ENCODE data around the gene SAP30. TPM values are rescaled to one million over a fixed set of nuclear protein-coding genes. Genes with fewer than 3 reads are reported as not detected.
A peak's percentile ranks its signal among the peaks of the same experiment; 100 is the strongest.

SAP30 gene
- total RNA-seq, 2 donors from 2014 or later: 25.4 to 27.3 TPM

DNA sequence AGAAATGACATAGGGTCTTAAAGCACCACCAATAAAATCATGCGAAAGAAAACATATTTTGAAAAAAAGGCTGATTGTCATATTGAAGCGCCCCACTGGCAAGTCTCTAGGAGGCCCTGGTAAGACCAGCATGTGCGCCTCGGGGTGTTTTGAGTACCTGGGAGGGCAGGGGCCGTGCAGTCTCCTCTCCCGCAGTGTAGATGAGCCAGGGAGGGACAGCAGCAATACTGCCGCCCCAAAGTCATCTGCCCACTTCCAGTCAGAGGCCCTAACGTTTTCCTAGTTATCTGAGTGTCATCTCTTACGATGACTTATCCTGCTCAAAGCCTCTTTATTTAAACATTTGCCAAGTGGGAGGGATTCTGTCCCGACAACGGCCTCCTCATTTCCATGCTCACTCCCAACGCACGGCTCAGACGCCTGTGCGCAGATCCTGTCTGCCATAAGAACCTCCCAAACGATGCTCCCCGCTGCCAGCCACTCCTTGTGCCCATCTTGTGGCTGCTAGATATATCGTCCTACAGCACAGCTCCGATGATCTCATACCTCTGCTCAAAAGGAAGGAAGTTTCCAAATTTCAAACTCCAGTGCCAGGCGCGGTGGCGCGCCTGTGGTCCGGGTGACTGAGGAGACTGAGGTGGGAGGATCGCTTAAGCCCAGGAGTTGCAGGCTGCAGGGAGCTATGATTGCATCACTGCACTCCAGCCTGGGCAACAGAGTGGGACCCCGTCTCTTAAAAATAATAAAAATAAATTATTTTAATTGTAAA lies 45.3 kb downstream of the SAP30 start:
- H3K36me3 ChIP-seq: no peaks in the 10 kb centered on the region
- no peaks in the 10 kb centered on the region for H3K27me3 ChIP-seq
- peak; percentile 81 for DNase-seq (ENCODE audit: low spot score)
- TF ChIP-seq, protein P1, sequence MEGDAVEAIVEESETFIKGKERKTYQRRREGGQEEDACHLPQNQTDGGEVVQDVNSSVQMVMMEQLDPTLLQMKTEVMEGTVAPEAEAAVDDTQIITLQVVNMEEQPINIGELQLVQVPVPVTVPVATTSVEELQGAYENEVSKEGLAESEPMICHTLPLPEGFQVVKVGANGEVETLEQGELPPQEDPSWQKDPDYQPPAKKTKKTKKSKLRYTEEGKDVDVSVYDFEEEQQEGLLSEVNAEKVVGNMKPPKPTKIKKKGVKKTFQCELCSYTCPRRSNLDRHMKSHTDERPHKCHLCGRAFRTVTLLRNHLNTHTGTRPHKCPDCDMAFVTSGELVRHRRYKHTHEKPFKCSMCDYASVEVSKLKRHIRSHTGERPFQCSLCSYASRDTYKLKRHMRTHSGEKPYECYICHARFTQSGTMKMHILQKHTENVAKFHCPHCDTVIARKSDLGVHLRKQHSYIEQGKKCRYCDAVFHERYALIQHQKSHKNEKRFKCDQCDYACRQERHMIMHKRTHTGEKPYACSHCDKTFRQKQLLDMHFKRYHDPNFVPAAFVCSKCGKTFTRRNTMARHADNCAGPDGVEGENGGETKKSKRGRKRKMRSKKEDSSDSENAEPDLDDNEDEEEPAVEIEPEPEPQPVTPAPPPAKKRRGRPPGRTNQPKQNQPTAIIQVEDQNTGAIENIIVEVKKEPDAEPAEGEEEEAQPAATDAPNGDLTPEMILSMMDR (IDR thresholded peaks at IDR 0.05): no peak
- no peaks in the 10 kb centered on the region for H3K9me3 ChIP-seq
- H3K4me1 ChIP-seq: peaks cover 0 to 2% of the 10 kb centered on the region in 2 donors
- H3K4me3 ChIP-seq: no peak overlapping the region
- H3K27ac ChIP-seq: peak overlapping the region; percentile 10 to 48

DNA sequence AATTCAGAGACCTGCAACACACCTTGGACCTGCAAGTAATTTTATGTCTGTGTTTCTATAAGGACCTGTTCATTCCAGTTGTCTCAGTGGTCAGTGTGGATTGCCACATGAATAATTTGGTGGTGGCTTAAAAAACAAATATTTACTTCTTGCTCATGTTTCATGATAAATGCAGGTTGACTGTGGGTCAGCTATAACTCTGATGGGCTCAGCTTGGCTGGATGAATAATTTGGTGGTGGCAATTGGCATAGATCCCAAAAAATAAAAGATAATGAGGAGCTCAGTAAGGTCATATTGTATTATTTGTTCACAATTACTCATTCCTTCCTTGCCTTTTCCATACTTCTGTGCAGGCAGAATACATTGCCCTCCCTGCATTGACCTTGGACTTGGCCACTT lies 47.1 kb downstream of the SAP30 start:
- no peaks in the 10 kb centered on the region for H3K27me3 ChIP-seq
- no peak overlapping the region for H3K4me3 ChIP-seq
- TF ChIP-seq, protein P1 (IDR thresholded peaks at IDR 0.05): no peak
- DNase-seq (ENCODE audit: low spot score): no peak
- H3K4me1 ChIP-seq: no peaks in the 10 kb centered on the region
- no peaks in the 10 kb centered on the region for H3K36me3 ChIP-seq
- no peak overlapping the region for H3K27ac ChIP-seq
- no peaks in the 10 kb centered on the region for H3K9me3 ChIP-seq

DNA sequence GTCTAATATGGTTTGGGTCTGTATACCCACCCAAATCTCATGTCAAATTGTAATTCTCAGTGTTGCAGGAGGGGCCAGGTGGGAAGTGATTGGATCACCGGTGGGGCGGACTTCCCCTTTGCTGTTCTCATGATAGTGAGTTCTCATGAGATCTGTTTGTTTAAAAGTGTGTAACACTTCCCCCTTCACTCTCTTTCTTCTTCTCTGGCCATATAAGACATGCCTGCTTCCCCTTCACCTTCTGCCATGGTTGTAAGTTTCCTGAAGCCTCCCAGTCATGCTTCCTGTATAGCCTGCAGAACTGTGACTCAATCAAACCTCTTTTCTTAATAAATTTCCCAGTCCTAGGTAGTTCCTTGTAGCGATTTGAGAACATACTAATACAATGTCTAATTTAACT lies 47.9 kb downstream of the SAP30 start:
- H3K27me3 ChIP-seq: no peaks in the 10 kb centered on the region
- H3K4me3 ChIP-seq: no peak overlapping the region
- H3K4me1 ChIP-seq: no peaks in the 10 kb centered on the region
- DNase-seq (ENCODE audit: low spot score): no peak
- no peaks in the 10 kb centered on the region for H3K9me3 ChIP-seq
- H3K27ac ChIP-seq: no peak overlapping the region
- TF ChIP-seq, protein P1 (IDR thresholded peaks at IDR 0.05): no peak
- no peaks in the 10 kb centered on the region for H3K36me3 ChIP-seq

DNA sequence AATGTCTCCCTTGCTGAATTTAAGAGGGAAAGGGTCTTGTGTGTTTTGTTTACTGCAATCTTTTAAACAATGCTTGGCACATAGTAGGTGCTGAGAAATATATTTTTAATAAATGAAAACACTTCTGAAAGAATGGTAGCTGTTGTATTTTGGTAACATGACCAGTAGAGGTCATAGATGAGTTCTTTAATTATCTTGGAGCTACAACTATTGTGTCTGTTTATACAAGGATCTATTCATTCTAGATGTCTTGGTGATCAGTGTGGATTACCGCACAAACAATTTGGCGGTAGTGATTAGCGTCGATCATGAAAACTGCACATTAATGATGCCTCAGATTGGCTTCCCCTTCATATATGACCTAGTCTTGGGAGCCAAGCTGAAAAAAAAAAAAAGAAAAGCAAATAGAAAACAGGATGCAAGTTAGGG lies 49.6 kb downstream of the SAP30 start:
- TF ChIP-seq, protein P1 (IDR thresholded peaks at IDR 0.05): peak; percentile 38 to 66
- Histone ChIP-seq H3K9me3 (no peaks in the 10 kb centered on the region), H3K4me3 (no peak overlapping the region), H3K27ac (peak overlapping the region in 1 of 2 donors; percentile 4), H3K27me3 (no peaks in the 10 kb centered on the region), H3K4me1 (peaks cover 0 to 1% of the 10 kb centered on the region in 2 donors), H3K36me3 (no peaks in the 10 kb centered on the region)
- no peak for DNase-seq (ENCODE audit: low spot score)

DNA sequence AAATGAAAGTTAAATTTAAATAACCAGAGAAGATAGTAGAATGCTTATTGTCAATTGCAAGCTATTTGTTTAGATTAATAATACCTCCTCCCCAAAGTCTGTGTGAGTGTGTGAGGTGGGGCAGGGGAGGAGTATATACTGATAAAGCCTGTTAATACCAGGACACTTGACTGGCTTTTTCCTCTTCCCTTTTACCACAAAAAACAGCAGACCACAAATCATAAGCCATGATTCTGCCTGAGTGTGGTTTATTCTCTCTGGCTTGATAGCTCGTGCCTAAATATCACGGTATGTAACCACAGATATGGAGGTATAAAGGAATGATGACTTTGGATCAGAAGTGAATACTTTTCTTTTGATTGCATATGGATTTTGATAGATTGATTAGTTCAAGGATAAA lies 50.0 kb downstream of the SAP30 start:
- no peaks in the 10 kb centered on the region for H3K36me3 ChIP-seq
- H3K9me3 ChIP-seq: no peaks in the 10 kb centered on the region
- H3K4me1 ChIP-seq: peaks cover 0 to 6% of the 10 kb centered on the region in 2 donors
- no peak overlapping the region for H3K4me3 ChIP-seq
- TF ChIP-seq, protein P1 (IDR thresholded peaks at IDR 0.05): no peak
- DNase-seq (ENCODE audit: low spot score): no peak
- peak overlapping the region in 1 of 2 donors; percentile 4 for H3K27ac ChIP-seq
- H3K27me3 ChIP-seq: no peaks in the 10 kb centered on the region

Data from right atrium auricular region (tissue), 2 donors.